Kidney tubule cell (primary cell): ENCODE measurements around the gene PODN.

ENCODE experiments used
- DNase-seq: peaks from one replicate; pipeline ENCODE4 v3.0.0-alpha.2; 2018; ENCODE audit warnings: low spot score

The PODN gene

GRCh38 chr1:53089478-53090226 is 27.6 kb downstream of the PODN start:
- peak; percentile 46 for DNase-seq

- no peak for DNase-seq
Measured at GRCh38 chr1:53090227-53091147, 28.5 kb downstream of the PODN start.

- no peak for DNase-seq
Measured at GRCh38 chr1:53091841-53092645, 30.0 kb downstream of the PODN start.

- no peak for DNase-seq
Measured at GRCh38 chr1:53092659-53093450, 30.8 kb downstream of the PODN start.

- no peak for DNase-seq
Measured at GRCh38 chr1:53093451-53093754, 31.4 kb downstream of the PODN start.

- DNase-seq, result no peak
Measured at GRCh38 chr1:53093778-53094532, 31.9 kb downstream of the PODN start.

GRCh38 chr1:53094533-53094919 is 32.5 kb downstream of the PODN start:
- no peak for DNase-seq

- no peak for DNase-seq
Measured at GRCh38 chr1:53104289-53104913, 42.4 kb downstream of the PODN start.

- no peak for DNase-seq
Measured at GRCh38 chr1:53107090-53107489, 45.1 kb downstream of the PODN start.

- DNase-seq, result no peak
Measured at GRCh38 chr1:53107570-53108322, 45.7 kb downstream of the PODN start.

GRCh38 chr1:53108646-53109580 is 46.9 kb downstream of the PODN start:
- no peak for DNase-seq

GRCh38 chr1:53110370-53111072 is 48.5 kb downstream of the PODN start:
- DNase-seq, result peak; percentile 22

GRCh38 chr1:53111073-53111556 is 49.1 kb downstream of the PODN start:
- no peak for DNase-seq

- no peak for DNase-seq
Measured at GRCh38 chr1:53111693-53112092, 49.7 kb downstream of the PODN start.

GRCh38 chr1:53112271-53112774 is 50.3 kb downstream of the PODN start:
- peak; percentile 82 for DNase-seq

GRCh38 chr1:53112861-53113260 is 50.8 kb downstream of the PODN start:
- peak; percentile 18 for DNase-seq

GRCh38 chr1:53114090-53114489 is 52.1 kb downstream of the PODN start:
- DNase-seq, result no peak
